Fibroblast of skin of back (primary cell): ENCODE results near the gene CAV1.
"Not testable (repeated sequence)": the region's sequence is repeated elsewhere in the genome, so short reads cannot be mapped to it uniquely, and the experiment has no call there.

Experiments
- DNase-seq: peaks from one replicate; pipeline ENCODE4 v3.0.0-alpha.2; 2013

Gene CAV1

GRCh38 chr7:116583653-116584052 lies 58.8 kb downstream of the CAV1 start:
- peak; percentile 33 for DNase-seq

GRCh38 chr7:116584721-116585120 lies 59.9 kb downstream of the CAV1 start:
- no peak for DNase-seq

- no peak for DNase-seq
These were observed 60.6 kb downstream of the CAV1 start for GRCh38 chr7:116585392-116585791.

GRCh38 chr7:116585967-116586366 lies 61.1 kb downstream of the CAV1 start:
- no peak for DNase-seq

GRCh38 chr7:116587200-116587599 lies 62.4 kb downstream of the CAV1 start:
- not testable (repeated sequence) for DNase-seq

GRCh38 chr7:116588225-116588624 lies 63.4 kb downstream of the CAV1 start:
- peak; percentile 87 for DNase-seq

- peak; percentile 78 for DNase-seq
These were observed 64.1 kb downstream of the CAV1 start for GRCh38 chr7:116588641-116589594.

- DNase-seq = peak; percentile 38
These were observed 66.6 kb downstream of the CAV1 start for GRCh38 chr7:116591202-116592040.

- DNase-seq = no peak
These were observed 67.2 kb downstream of the CAV1 start for GRCh38 chr7:116592041-116592355.

GRCh38 chr7:116592445-116592844 lies 67.6 kb downstream of the CAV1 start:
- DNase-seq = no peak

GRCh38 chr7:116593359-116594075 lies 68.7 kb downstream of the CAV1 start:
- no peak for DNase-seq

GRCh38 chr7:116595063-116595462 lies 70.2 kb downstream of the CAV1 start:
- DNase-seq = no peak

- DNase-seq = no peak
These were observed 72.5 kb downstream of the CAV1 start for GRCh38 chr7:116597384-116597783.

- no peak for DNase-seq
These were observed 73.4 kb downstream of the CAV1 start for GRCh38 chr7:116598278-116598677.

- DNase-seq = no peak
These were observed 74.0 kb downstream of the CAV1 start for GRCh38 chr7:116598861-116599260.

GRCh38 chr7:116601426-116601825 lies 76.6 kb downstream of the CAV1 start:
- no peak for DNase-seq

- DNase-seq = no peak
These were observed 82.5 kb downstream of the CAV1 start for GRCh38 chr7:116607299-116607698.

GRCh38 chr7:116610210-116610609 lies 85.4 kb downstream of the CAV1 start:
- DNase-seq = no peak

GRCh38 chr7:116610721-116611120 lies 85.9 kb downstream of the CAV1 start:
- DNase-seq = no peak
